Muscle layer of colon (tissue), 2 donors: ENCODE measurements around the gene PFDN1.
A peak's percentile ranks its signal among the peaks of the same experiment; 100 is the strongest.

ENCODE experiments used
- H3K27ac ChIP-seq: one replicate; pipeline ENCODE4 v1.7.0; 2013; ENCODE audit warnings: low read depth, mild to moderate bottlenecking, low read length, moderate library complexity
- H3K27me3 ChIP-seq, 2 donors: one replicate each; pipeline ENCODE4 v1.7.0; 2013; ENCODE audit warnings: low read length in 2 of 2, mild to moderate bottlenecking in 2 of 2; ENCODE audit not compliant: insufficient read depth in 2 of 2, control insufficient read depth in 1 of 2
- H3K36me3 ChIP-seq: one replicate; pipeline ENCODE4 v1.7.0; 2013; ENCODE audit warnings: mild to moderate bottlenecking, low read length; ENCODE audit not compliant: insufficient read depth
- H3K4me1 ChIP-seq: one replicate; pipeline ENCODE4 v1.7.0; 2013; ENCODE audit warnings: mild to moderate bottlenecking, low read length; ENCODE audit not compliant: insufficient read depth
- H3K4me3 ChIP-seq, 2 donors: one replicate each; pipeline ENCODE4 v1.7.0; 2013; ENCODE audit warnings: low read length in 2 of 2, low read depth in 1 of 2, mild to moderate bottlenecking in 1 of 2, moderate library complexity in 1 of 2
- H3K9ac ChIP-seq: one replicate; pipeline ENCODE4 v1.7.0; 2013; ENCODE audit warnings: low read length
- H3K9me3 ChIP-seq: one replicate; pipeline ENCODE4 v1.7.0; 2013; ENCODE audit warnings: mild to moderate bottlenecking, low read length
- donor health status: abdominal sarcoma.
- donor health status: Adenocarcinoma of cecum.

PFDN1 gene

DNA sequence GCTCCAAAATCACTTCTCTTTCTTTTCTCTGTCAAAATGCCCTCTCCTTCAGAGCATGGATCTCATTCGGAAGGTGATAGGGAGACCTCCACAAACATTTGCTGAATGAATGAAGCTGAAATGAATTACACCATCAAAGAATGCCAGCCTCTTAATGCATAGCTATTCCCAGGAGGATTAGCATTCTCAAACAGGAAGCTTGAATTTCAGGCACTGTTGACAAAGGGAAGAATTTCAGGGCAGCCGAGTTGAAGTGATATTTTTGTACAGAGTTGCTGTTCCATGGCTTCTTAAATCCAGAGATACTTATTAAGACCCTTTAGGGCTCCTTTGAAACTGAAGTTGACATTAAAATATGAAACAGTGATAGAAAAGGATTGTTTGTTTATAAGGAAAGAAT, 24.7 kb upstream of the PFDN1 start:
- Histone ChIP-seq H3K9ac (no peak overlapping the region), H3K4me3 (no peak overlapping the region), H3K27ac (no peak overlapping the region), H3K27me3 (no peaks in the 10 kb centered on the region), H3K9me3 (no peaks in the 10 kb centered on the region), H3K36me3 (peaks cover 4% of the 10 kb centered on the region), H3K4me1 (peaks cover 35% of the 10 kb centered on the region)

DNA sequence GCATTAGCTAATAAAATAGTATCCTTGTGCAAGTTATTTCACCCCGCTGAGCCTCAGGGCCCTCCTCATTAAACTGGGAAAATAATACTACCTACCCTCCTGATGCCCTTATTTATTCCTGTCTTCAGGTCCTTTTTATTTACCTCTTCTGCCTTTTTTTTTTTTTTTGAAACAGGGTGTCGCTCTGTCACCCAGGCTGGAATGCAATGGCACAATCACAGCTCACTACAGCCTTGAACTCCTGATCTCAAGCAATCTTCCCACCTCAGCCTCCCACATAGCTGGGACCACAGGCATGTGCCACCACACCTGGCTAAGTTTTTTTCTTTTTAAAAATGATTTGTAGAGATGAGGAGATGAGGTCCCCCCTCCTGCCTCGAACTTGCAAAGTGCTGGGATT, 22.6 kb upstream of the PFDN1 start:
- no peaks in the 10 kb centered on the region for H3K36me3 ChIP-seq
- no peak overlapping the region for H3K9ac ChIP-seq
- no peak overlapping the region for H3K4me3 ChIP-seq
- H3K4me1 ChIP-seq, result peaks cover 36% of the 10 kb centered on the region
- no peaks in the 10 kb centered on the region for H3K9me3 ChIP-seq
- H3K27ac ChIP-seq, result no peak overlapping the region
- no peaks in the 10 kb centered on the region for H3K27me3 ChIP-seq

DNA sequence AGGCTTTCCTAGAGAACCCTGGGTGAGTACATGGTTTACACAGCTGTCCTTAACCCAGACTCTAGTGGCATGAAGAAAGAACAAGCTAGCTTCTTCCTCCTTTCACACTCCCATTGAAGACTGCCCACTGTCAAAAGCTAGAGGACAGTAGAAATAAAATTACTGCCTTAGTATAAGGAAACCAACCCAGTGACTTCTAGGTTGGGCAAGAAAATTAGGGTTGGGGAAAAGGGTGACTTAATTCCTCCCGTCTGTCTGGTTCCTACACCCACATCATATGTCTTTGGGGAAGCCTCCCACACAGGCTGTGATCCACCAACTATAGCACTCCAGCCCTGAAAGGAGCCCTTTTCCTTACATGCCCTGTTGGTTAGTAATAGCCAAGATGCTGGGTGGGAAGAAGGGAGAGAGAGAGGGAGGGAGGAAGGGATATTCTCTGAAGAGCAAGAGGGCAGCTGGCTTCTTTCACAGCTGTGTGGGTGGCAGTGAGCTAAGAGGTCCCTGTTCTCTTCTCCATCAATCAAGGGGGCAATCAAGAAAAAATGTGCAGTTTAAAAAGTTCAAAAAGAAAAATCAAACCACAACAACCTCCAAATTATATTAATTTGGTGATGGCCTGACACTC, 21.8 kb upstream of the PFDN1 start:
- Histone ChIP-seq H3K36me3 (no peaks in the 10 kb centered on the region), H3K4me3 (no peak overlapping the region), H3K4me1 (peaks cover 34% of the 10 kb centered on the region), H3K27ac (no peak overlapping the region), H3K9me3 (no peaks in the 10 kb centered on the region), H3K27me3 (no peaks in the 10 kb centered on the region), H3K9ac (no peak overlapping the region)

DNA sequence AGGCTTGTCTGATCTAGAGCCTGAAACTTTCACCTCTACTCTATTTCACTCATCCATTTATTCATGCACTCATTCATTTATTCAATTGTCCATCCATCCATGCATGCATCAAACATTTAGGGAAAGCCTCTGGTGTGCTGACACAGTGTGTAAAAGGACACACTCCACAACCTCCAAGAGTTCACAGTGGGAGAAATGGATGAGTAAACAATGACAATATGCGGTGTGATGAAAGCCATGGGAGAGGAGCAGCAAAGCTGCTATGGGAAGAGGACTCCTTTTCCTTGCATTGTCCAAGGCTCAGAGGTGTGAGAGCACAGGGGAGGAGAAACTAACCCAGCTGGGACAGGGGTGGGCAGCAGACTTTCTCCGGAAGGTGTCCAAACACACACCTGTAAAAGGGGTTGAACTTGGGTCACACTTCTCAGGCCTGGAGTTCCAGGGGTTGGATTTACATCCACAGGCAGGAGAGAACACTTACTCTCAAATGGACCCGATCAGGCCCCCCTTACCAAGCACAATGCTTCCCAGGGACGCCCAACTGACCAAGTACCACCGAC, 21.2 kb upstream of the PFDN1 start:
- Histone ChIP-seq H3K27ac (no peak overlapping the region), H3K36me3 (no peaks in the 10 kb centered on the region), H3K4me1 (peaks cover 29% of the 10 kb centered on the region), H3K9ac (no peak overlapping the region), H3K4me3 (no peak overlapping the region), H3K27me3 (no peaks in the 10 kb centered on the region), H3K9me3 (no peaks in the 10 kb centered on the region)

DNA sequence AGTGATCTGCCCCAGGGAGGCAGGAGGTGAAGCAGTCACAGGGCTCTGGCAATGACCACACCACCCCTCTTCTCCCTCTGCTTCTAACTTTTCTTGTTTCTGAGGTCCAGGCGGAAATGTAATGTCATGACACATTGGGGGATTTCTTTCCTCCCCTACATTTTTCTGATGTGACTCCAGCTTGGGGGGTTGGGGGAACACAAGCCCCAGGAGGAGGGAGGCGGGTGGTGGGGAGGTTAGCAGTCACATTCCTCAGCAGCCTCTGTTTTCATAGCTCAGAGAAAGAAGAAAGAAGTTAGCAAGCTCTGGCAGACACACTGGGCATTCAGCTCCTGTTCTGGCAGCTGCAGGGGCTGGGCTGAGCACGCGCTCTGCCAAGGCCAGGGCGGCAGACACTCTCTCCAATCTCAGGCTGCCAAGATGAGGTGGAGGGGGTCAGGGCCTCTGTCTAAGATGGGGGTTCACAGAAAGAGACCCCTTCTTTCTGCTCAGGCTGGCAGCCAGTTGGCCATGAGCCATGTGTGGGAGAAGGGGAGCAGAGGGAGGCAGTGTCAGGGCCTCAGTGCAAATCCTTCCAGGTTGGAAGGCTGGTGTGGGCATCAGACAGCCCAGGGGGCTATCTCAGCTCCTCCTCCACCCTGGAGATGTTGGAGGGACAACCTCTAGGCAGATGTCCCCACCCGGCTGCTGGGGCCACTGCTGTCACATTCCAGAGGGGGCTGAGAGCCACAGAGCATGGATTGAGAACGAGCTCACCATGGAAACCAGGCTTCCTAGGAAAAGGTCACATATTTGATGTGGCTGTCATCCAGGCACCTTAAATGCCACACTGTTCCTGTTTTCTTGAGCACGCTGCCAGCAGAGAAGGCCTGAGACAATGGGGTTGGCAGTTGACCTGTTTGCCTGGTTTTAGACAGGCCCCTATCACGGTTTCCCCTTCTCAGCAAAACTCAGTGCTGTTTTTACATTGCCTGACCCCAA, 20.1 kb upstream of the PFDN1 start:
- no peaks in the 10 kb centered on the region for H3K27me3 ChIP-seq
- peaks cover 29% of the 10 kb centered on the region for H3K4me1 ChIP-seq
- no peak overlapping the region for H3K9ac ChIP-seq
- peak overlapping the region; percentile 67 for H3K27ac ChIP-seq
- H3K36me3 ChIP-seq, result no peaks in the 10 kb centered on the region
- H3K4me3 ChIP-seq, result peak overlapping the region in 1 of 2 donors; percentile 13
- no peaks in the 10 kb centered on the region for H3K9me3 ChIP-seq

DNA sequence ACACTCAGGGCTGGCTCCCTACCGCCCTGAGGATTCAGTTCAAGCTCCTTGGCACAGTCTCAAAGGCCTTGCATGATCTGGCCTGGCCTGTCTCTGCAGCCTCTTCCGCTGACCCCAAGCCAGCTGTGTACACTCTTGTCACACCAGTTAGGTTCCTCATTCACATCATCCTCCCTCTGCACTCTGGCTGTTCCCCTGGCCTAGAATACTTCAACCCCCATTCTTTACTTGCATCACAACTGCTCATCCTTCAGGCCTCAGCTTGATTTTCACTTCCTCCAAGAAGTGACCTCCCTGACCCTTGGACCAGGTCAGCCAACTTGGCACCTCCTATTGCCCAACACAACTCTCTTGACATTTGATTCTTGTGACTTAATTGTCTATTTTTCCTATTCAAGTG, 18.9 kb upstream of the PFDN1 start:
- no peak overlapping the region for H3K27ac ChIP-seq
- no peak overlapping the region for H3K9ac ChIP-seq
- peaks cover 29% of the 10 kb centered on the region for H3K4me1 ChIP-seq
- H3K9me3 ChIP-seq, result no peaks in the 10 kb centered on the region
- H3K36me3 ChIP-seq, result no peaks in the 10 kb centered on the region
- H3K4me3 ChIP-seq, result no peak overlapping the region
- no peaks in the 10 kb centered on the region for H3K27me3 ChIP-seq

DNA sequence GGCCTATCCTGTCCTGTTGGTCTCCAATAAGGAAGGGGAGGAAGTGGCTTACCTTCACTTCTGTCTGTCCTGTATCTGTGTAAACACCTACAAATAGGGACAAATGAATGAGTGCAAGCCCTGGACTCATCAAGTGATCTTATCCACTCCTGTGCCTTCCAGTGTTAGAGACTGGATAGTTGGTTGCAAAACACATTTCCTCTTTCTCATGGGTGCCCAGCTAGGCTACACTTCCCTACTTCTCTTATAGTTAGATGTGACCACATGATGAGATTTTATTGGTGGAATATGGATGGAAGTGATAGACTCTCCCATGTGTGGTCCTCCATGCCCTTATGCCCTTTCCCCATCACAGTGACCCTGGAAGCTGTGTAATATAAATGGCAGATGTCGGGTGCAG, 16.9 kb upstream of the PFDN1 start:
- Histone ChIP-seq H3K36me3 (no peaks in the 10 kb centered on the region), H3K27ac (no peak overlapping the region), H3K4me1 (peaks cover 23% of the 10 kb centered on the region), H3K4me3 (no peak overlapping the region), H3K27me3 (no peaks in the 10 kb centered on the region), H3K9ac (no peak overlapping the region), H3K9me3 (no peaks in the 10 kb centered on the region)

DNA sequence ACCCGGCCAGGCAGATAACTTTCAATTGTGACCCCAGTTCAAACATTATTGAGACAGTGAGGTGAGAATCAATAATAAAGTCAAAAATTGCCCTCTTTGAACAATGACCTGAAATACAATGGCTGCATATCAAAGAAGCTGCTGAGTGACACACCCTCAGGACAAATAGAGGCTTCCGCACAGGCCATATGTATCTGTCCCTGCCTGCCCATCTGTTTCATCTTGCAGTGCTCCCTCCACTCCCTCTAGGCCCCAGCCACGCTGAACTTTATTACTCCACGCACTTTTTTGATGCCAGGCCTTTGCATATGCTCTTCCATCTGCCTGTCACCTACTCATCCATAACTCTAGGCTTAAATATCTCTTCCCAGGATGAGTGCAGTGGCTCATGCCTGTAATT, 15.9 kb upstream of the PFDN1 start:
- Histone ChIP-seq H3K36me3 (no peaks in the 10 kb centered on the region), H3K4me1 (peaks cover 13% of the 10 kb centered on the region), H3K4me3 (no peak overlapping the region), H3K9me3 (no peaks in the 10 kb centered on the region), H3K27me3 (no peaks in the 10 kb centered on the region), H3K27ac (no peak overlapping the region), H3K9ac (no peak overlapping the region)

DNA sequence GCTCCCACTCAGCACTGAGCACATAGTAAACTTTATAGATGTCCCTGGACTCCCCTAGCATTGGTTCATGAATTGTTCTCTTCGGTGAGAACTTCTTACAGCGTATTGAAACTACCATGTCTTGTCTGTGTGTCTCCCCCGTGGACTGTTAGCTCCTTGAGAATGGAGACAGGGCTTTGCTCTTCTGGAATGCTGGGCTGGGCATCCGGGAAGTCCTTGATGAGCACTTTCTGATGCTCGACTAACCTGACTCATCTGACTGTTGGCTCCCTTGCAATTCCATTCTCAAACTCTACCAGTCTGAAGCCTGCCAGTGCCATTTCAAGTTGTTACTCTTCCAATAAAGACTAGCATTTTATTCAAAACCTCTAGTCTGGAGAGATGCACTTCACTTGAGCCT, 15.0 kb upstream of the PFDN1 start:
- peaks cover 4% of the 10 kb centered on the region for H3K4me1 ChIP-seq
- H3K27ac ChIP-seq, result no peak overlapping the region
- no peak overlapping the region for H3K4me3 ChIP-seq

DNA sequence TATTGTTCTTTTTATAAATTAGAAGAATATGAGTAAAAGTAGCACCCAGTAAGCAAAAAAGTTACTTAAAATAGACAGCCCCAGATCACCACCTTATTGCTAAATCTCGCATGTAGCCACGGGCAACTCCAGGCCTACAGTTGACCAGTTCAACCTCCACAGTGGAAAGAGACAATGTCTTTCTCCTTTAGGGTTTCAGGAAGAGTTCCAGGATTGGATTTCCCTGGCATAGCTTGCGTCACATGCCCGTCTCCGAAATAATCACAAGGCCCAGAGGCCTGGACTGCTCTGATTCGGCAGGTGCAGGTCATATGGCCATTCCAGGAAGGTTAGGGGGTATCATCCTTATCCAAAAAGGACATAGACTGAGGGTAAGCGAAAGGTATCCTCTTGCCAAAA, 9.9 kb upstream of the PFDN1 start:
- Histone ChIP-seq H3K4me3 (no peak overlapping the region), H3K27me3 (no peaks in the 10 kb centered on the region), H3K36me3 (no peaks in the 10 kb centered on the region), H3K9me3 (no peaks in the 10 kb centered on the region), H3K4me1 (peaks cover 21% of the 10 kb centered on the region), H3K27ac (no peak overlapping the region), H3K9ac (no peak overlapping the region)

More for the DNA sequence above, 15.0 kb upstream of the PFDN1 start:
- Histone ChIP-seq H3K9me3 (no peaks in the 10 kb centered on the region), H3K9ac (no peak overlapping the region), H3K27me3 (no peaks in the 10 kb centered on the region), H3K36me3 (no peaks in the 10 kb centered on the region)

DNA sequence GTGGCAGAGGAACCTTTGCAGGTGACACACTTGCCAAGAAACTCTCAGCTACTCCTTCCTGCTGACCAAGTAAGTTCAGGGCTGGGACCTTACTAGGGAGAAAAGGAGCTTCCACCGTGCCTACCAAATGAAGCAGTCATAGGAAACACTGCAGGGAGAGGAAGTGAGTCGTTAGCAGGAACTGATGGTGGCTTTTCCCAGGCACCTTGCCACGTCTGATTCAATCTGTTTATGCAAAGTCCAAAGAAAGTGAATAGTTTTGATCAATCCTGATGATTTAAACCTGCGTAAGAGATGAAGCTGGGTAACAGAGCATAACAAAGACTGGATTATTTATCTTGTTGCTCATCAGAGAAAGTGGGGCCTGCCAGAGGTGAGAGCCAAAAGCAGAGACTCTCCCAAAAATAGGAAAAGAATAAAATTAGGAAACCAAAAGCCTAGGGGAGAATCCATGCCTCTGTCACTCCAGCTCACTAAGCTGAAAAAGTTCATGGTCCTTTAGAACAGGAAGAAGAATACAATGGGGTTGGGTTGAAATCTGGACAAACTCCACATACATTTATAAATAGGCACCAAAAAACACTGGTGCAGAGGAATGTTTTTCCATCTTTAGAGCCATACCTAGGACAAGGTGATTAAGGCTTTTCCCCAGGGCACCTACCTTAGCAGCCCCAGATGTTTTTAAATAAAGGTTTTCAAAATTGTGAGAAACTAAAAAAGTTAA, 9.3 kb upstream of the PFDN1 start:
- H3K4me3 ChIP-seq, result peak overlapping the region in 1 of 2 donors; percentile 3
- peaks cover 21% of the 10 kb centered on the region for H3K4me1 ChIP-seq
- no peak overlapping the region for H3K27ac ChIP-seq
- H3K9me3 ChIP-seq, result no peaks in the 10 kb centered on the region
- H3K36me3 ChIP-seq, result no peaks in the 10 kb centered on the region
- peak overlapping the region; percentile 6 for H3K9ac ChIP-seq
- H3K27me3 ChIP-seq, result no peaks in the 10 kb centered on the region
